Activated T-helper 1 cell treated with Interleukin-2 at 50 U/mL for 16 hours (primary cell): ENCODE data around the gene TGM2.

Source experiments
- DNase-seq: peaks from one replicate; pipeline ENCODE4 v3.0.0-alpha.2; 2020; ENCODE audit warnings: low read depth

Gene TGM2

GRCh38 chr20:38159957-38160756, 4.9 kb downstream of the TGM2 start:
- no peak for DNase-seq

- DNase-seq: no peak
These were observed 5.5 kb downstream of the TGM2 start for GRCh38 chr20:38159566-38159956.

- no peak for DNase-seq
These were observed 6.2 kb downstream of the TGM2 start for GRCh38 chr20:38158701-38159351.

- DNase-seq: no peak
These were observed 7.2 kb downstream of the TGM2 start for GRCh38 chr20:38157635-38158495.

- no peak for DNase-seq
These were observed 8.0 kb downstream of the TGM2 start for GRCh38 chr20:38156888-38157634.

GRCh38 chr20:38156280-38156679, 8.8 kb downstream of the TGM2 start:
- DNase-seq: no peak

- no peak for DNase-seq
These were observed 9.3 kb downstream of the TGM2 start for GRCh38 chr20:38155811-38156210.

- DNase-seq: no peak
These were observed 11.7 kb downstream of the TGM2 start for GRCh38 chr20:38153401-38153800.

GRCh38 chr20:38152621-38153221, 12.3 kb downstream of the TGM2 start:
- no peak for DNase-seq

GRCh38 chr20:38152175-38152620, 12.9 kb downstream of the TGM2 start:
- no peak for DNase-seq

GRCh38 chr20:38151455-38151854, 13.6 kb downstream of the TGM2 start:
- DNase-seq: no peak

GRCh38 chr20:38150335-38151170, 14.5 kb downstream of the TGM2 start:
- no peak for DNase-seq

- no peak for DNase-seq
These were observed 16.6 kb downstream of the TGM2 start for GRCh38 chr20:38148328-38149102.

GRCh38 chr20:38147751-38148150, 17.3 kb downstream of the TGM2 start:
- no peak for DNase-seq

GRCh38 chr20:38147163-38147562, 17.9 kb downstream of the TGM2 start:
- no peak for DNase-seq

GRCh38 chr20:38146628-38147027, 18.4 kb downstream of the TGM2 start:
- no peak for DNase-seq

- DNase-seq: no peak
These were observed 18.9 kb downstream of the TGM2 start for GRCh38 chr20:38146156-38146555.

- no peak for DNase-seq
These were observed 19.4 kb downstream of the TGM2 start for GRCh38 chr20:38145729-38146075.

GRCh38 chr20:38144974-38145728, 19.9 kb downstream of the TGM2 start:
- no peak for DNase-seq
